GM19324 (cell line): ENCODE measurements around the gene PRPF31.
A peak's percentile ranks its signal among the peaks of the same experiment; 100 is the strongest.
"Not testable (repeated sequence)": the region's sequence is repeated elsewhere in the genome, so short reads cannot be mapped to it uniquely, and the experiment has no call there.

Source experiments
- ATAC-seq: cut with Tn5 transposase; IDR thresholded peaks from one replicate; pipeline ENCODE4 v1.9.1; 2021; ENCODE audit warnings: mild to moderate bottlenecking, moderate library complexity; ENCODE audit not compliant: unreplicated experiment, low FRiP score

Gene PRPF31

DNA sequence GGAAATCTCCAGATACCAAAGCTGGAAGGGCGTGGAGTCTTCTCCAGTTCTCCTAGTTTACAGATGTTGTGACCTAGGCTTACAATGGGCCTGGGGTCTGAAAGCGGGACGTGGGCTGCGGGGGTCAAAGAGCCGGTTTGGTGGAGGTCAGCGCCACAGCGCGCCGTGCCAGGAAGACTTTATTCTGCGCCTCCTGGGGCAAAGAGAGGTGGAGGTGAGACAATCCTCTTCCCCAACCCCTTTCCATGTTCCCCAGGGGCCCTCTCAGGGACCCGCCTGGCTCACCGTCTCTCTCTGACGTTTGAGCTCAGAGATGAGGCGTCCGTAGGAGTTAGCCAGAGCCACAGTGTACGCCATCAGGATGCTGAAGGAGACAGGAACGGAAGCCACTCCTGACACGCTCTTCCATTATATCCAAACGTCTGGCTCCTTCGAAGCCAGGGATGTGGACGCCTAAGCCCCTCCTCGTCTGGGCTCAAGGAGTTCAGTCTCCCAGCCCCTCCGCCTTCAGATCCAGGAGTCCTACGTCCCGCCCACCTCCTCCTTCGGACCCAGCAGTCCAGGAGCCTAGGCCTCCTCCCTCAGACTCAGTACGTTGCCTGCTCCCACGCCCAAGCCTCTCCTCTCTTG lies 44.7 kb downstream of the PRPF31 start:
- ATAC-seq: no peak

- no peak for ATAC-seq
These were observed 45.3 kb downstream of the PRPF31 start for GRCh38 chr19:54160854-54161253.

DNA sequence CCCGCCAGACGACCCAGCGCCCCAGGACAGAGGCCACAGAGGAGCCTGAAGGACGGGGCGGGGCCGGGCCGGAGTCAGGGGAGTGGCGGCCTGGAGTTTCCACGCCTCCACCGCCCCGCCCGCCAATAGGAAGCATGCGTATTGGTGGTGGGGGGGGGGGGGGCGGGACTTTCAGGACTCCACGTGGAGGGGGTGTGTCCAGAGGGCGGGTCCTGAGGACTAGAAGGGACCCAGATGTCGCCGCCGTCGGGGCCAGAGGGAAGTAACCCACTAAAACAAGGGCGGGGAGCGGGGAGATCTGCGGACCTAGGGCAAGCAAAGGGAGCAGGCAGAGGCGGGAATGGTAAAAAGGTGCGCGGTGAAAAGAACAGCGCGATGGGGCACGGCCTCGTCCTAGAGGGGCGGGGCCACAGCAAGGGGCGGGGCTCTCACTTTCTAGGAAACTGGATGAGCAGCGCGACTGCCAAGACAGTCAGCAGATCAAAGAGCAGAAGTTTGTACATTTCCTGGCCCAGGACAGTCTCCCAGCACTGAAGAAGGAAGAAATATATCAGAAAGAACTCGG lies 46.8 kb downstream of the PRPF31 start:
- no peak for ATAC-seq

- ATAC-seq: no peak
These were observed 47.3 kb downstream of the PRPF31 start for GRCh38 chr19:54162884-54163283.

DNA sequence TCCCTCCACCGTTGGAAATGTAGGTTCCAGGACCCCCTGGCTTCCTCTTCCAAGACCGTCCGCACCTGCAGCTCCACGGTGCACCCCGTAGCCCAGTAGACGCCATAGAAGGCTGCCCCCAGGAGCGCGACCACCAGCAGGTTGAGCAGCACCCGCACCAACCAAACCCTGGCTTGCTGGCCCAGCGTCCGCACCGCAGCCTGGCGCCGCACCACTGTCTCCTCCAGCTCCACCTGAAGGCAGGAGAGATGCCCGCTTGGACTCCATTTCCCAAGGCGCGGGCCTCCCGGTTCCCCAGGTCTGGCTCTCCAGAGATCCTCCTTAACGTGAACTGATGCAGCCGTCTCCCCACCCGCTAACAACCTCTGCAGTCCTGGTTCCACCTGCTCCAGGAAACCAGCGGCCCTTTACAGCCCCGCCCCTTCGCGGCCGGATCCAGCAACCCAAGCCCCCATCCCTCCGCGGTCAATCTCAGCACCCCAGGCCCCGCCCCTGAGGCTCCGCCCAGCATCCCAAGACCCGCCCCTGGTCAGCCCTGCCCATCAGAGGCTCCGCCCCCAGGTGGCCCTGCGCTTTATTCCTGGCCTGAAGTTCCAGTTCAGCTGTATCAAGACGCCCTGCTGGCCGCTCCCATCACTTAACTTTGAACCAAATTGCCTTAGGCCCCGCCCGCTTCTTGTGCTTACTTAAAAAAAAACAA lies 49.0 kb downstream of the PRPF31 start:
- no peak for ATAC-seq

GRCh38 chr19:54165222-54165621 lies 49.7 kb downstream of the PRPF31 start:
- no peak for ATAC-seq

- ATAC-seq: peak; percentile 50
These were observed 52.8 kb downstream of the PRPF31 start for GRCh38 chr19:54168174-54168917.

DNA sequence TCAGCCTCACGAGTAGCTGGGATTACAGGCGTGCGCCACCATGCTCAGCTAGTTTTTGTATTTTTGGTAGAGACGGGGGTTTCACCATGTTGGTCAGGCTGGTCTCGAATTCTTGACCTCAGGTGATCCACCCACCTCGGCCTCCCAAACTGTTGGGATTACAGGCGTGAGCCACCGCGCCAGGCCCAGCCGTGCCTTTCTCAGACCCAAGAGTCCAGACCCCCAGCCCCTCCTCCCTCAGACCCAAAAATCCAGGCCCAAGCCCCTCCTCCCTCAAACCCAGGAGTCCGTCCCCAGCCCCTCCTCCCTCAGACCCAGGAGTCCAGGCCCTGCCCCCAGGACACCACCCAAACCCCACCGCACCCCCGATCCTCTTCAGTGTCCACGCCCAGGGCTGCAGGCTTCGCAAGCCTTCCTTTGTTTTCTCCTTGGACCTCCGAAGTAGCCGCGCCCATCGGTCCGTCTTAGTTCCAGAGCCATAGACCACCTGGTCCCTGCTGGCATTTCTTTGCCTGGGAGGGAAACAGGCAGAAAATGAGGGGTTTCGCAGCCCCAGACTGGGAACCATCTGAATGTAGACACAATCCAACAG lies 53.7 kb downstream of the PRPF31 start:
- ATAC-seq: no peak

DNA sequence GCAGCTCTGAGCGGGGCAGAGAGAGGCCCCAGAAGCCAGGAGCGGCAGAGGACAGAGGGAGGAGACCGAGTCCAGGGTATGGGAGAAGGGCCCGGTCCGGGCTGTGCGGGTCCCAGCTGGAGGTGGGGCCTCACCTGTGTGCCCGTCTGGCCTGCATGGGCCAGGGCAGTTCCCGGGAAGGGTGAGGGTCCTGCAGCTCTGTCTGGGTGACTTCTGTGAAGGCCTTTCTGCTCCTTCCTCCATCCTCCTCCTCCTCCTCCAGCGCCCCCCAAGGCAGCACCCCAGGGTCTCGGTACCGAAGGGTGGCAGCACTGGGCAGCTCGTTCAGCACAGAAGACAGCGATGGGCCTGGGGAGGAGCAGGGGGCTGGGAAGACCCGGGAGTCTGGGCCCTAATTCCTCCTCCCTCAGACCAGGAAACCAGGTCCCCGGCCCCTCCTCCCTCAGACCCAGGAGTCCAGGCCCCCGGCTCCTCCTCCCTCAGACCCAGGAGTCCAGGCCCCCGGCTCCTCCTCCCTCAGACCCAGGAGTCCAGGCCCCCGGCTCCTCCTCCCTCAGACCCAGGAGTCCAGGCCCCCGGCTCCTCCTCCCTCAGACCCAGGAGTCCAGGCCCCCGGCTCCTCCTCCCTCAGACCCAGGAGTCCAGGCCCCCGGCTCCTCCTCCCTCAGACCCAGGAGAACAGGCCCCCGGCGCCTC lies 56.3 kb downstream of the PRPF31 start:
- not testable (repeated sequence) for ATAC-seq

GRCh38 chr19:54172471-54173358 lies 57.2 kb downstream of the PRPF31 start, which contains the start of gene TMC4:
TSS of gene TMC4 (minus strand) at chr19:54173160. CDS start at chr19:54173117, 43 bp downstream.
- no peak for ATAC-seq

GRCh38 chr19:54173359-54173699 lies 57.8 kb downstream of the PRPF31 start:
- no peak for ATAC-seq

- ATAC-seq: no peak
These were observed 58.6 kb downstream of the PRPF31 start for GRCh38 chr19:54173951-54174834.

GRCh38 chr19:54178581-54179261 lies 63.2 kb downstream of the PRPF31 start:
- ATAC-seq: no peak

- ATAC-seq: no peak
These were observed 63.8 kb downstream of the PRPF31 start for GRCh38 chr19:54179262-54179852.

DNA sequence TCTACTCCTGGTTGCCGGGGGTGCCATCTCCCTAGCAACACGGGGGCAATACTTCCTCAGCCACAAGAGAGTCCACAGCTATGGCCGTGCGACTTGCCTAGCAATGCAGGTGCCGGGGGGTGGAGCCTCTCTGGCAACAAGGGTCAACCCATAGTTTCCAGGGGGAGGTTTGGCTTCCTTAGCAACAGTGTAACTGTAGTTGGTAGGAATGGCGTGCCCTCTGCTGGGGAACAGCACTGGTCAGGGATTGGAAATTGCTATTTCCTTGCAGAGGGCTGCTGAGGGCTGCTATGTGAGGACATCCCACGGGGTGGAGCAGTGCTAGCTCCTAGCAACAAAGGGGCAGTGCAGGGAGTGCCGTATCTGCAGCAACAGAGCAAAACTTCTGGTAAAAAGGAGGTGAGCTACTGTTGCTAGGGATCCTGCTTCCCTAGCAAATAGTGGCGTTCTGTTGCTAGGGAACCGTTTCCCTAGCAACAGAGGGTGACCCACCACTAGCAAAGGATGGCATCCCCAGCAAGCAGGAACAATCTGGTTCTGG lies 64.4 kb downstream of the PRPF31 start:
- ATAC-seq: no peak

GRCh38 chr19:54180691-54181091 lies 65.1 kb downstream of the PRPF31 start:
- no peak for ATAC-seq
